Neural progenitor cell (in vitro differentiated cells): Measurements from ENCODE around the gene C2CD4C. TPM values are rescaled to one million over a fixed set of nuclear protein-coding genes. Genes with fewer than 3 reads are reported as not detected.

ENCODE experiments used
- DNase-seq: peaks from one replicate; pipeline ENCODE4 v3.0.0-alpha.2; 2016; ENCODE audit warnings: low spot score
- H2AFZ ChIP-seq: fragments of 200-600 bp; sonication (generic); replicated peaks from 2 replicates; pipeline ENCODE4 v1.6.1; 2016; ENCODE audit warnings: antibody characterized with exemption
- H3F3A ChIP-seq: fragments of 200-600 bp; sonication (generic); 2 replicates; pipeline ENCODE4 v1.6.1; 2016; ENCODE audit warnings: antibody characterized with exemption, low read depth
- H3K27ac ChIP-seq: fragments of 200-600 bp; sonication (generic); 2 replicates; pipeline ENCODE4 v1.5.1; 2016; ENCODE audit warnings: mild to moderate bottlenecking
- H3K27me3 ChIP-seq: fragments of 200-600 bp; sonication (generic); 2 replicates; pipeline ENCODE4 v1.6.1; 2016; ENCODE audit warnings: mild to moderate bottlenecking, moderate library complexity
- H3K36me3 ChIP-seq: fragments of 200-600 bp; sonication (generic); 2 replicates; pipeline ENCODE4 v1.5.1; 2016
- H3K4me1 ChIP-seq: fragments of 200-600 bp; sonication (generic); 2 replicates; pipeline ENCODE4 v1.6.1; 2016; ENCODE audit warnings: mixed run types
- H3K4me2 ChIP-seq: fragments of 200-600 bp; sonication (generic); 2 replicates; pipeline ENCODE4 v1.6.1; 2016
- H3K4me3 ChIP-seq: fragments of 200-600 bp; sonication (generic); 2 replicates; pipeline ENCODE4 v1.5.1; 2016
- H3K79me2 ChIP-seq: fragments of 200-600 bp; sonication (generic); 2 replicates; pipeline ENCODE4 v1.6.1; 2016; ENCODE audit warnings: low read depth
- H3K9ac ChIP-seq: fragments of 200-600 bp; sonication (generic); 2 replicates; pipeline ENCODE4 v1.6.1; 2016
- H3K9me3 ChIP-seq: fragments of 200-600 bp; sonication (generic); 2 replicates; pipeline ENCODE4 v1.5.1; 2016; ENCODE audit warnings: low read depth
- H4K20me1 ChIP-seq: fragments of 200-600 bp; sonication (generic); 2 replicates; pipeline ENCODE4 v1.6.1; 2016; ENCODE audit warnings: low read depth
- H3K27ac Mint-ChIP-seq: 3 replicates; pipeline ENCODE4 v1.8.0; 2021; ENCODE audit warnings: mixed read lengths
- H3K27me3 Mint-ChIP-seq: 2 replicates; pipeline ENCODE4 v1.8.0; 2022; ENCODE audit warnings: low read depth, mild to moderate bottlenecking, inconsistent platforms, moderate library complexity, mixed read lengths; ENCODE audit not compliant: insufficient read depth
- H3K36me3 Mint-ChIP-seq: 3 replicates; pipeline ENCODE4 v1.8.0; 2021; ENCODE audit warnings: mixed read lengths
- H3K4me1 Mint-ChIP-seq: 3 replicates; pipeline ENCODE4 v1.8.0; 2021; ENCODE audit warnings: mixed read lengths
- H3K4me3 Mint-ChIP-seq: 3 replicates; pipeline ENCODE4 v1.8.0; 2021; ENCODE audit warnings: mild to moderate bottlenecking, moderate library complexity, mixed read lengths
- H3K9me3 Mint-ChIP-seq: 3 replicates; pipeline ENCODE4 v1.8.0; 2020; ENCODE audit warnings: mixed read lengths
- EZH2 ChIP-seq: fragments of 200-600 bp; sonication (generic); IDR thresholded peaks from 2 replicates; pipeline ENCODE4 v1.6.1; 2017; ENCODE audit warnings: antibody characterized with exemption, mild to moderate bottlenecking, moderate library complexity
- EZH2phosphoT487 ChIP-seq: fragments of 200-600 bp; sonication (generic); IDR thresholded peaks from 2 replicates; pipeline ENCODE4 v1.6.1; 2017; ENCODE audit warnings: antibody characterized with exemption
- total RNA-seq: library from RNA; depleted of rRNA; stranded (reverse); fragments of >200 nt; gene quantifications from 2 replicates; pipeline ENCODE4 v1.2.3, GENCODE V29; 2015; ENCODE audit warnings: low replicate concordance
- TF ChIP-seq, protein P1 (sequence below): fragments of 200-600 bp; sonication (generic); IDR thresholded peaks from 2 replicates; pipeline ENCODE4 v1.5.1; 2017; ENCODE audit warnings: antibody characterized with exemption, mild to moderate bottlenecking

Gene C2CD4C
- total RNA-seq, 1 donor from 2014 or later: 2.3 TPM

- H3K4me3 ChIP-seq: no peak overlapping the region
Measured at GRCh38 chr19:392375-392970, 16.5 kb downstream of the C2CD4C start.

DNA sequence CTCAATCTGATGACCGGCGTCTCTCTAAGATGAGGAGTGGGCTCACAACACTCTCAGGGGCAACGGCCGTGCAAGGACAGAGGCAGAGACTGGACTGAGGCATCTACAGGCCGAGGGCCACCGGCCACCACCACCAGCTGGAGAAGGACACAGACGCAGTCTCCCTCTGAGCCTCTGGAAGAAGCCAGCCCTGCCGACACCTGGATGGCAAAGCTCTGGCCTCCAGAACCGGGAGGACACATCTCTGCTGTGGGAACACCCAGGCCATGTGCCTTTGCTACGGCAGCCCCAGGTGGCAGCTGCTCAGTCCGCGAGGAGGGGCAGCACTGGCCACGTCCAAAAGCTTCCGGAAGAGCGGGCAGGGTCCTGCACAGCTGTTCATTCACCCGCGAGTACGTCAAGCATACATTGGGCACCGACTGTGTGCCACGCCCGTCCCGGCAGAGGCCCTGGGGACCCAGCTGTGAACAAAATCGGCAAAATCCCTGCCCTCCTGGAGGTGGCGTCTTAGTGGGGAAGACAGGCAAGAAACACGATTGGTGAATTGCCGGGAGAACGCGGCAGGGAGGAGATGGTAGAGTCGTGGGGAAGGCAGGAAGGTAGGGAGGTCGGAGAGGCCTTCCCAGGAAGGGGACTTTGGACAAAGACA, 17.1 kb downstream of the C2CD4C start:
- Mint-ChIP-seq H3K27ac (no peak overlapping the region), H3K36me3 (no peaks in the 10 kb centered on the region), H3K27me3 (peaks cover 20% of the 10 kb centered on the region), H3K9me3 (peaks cover 29% of the 10 kb centered on the region), H3K4me1 (peaks cover 19% of the 10 kb centered on the region), H3K4me3 (peak overlapping the region; percentile 43)
- Histone ChIP-seq H3K9ac (no peak overlapping the region), H2AFZ (no peak overlapping the region), H3K79me2 (no peaks in the 10 kb centered on the region), H3K9me3 (no peaks in the 10 kb centered on the region), H3K36me3 (no peaks in the 10 kb centered on the region), H3K4me1 (peaks cover 3% of the 10 kb centered on the region), H3K27ac (no peak overlapping the region), H3K27me3 (no peaks in the 10 kb centered on the region), H3K4me2 (no peak overlapping the region), H3F3A (peaks cover 8% of the 10 kb centered on the region), H3K4me3 (no peak overlapping the region), H4K20me1 (no peaks in the 10 kb centered on the region)
- TF ChIP-seq EZH2phosphoT487 (no peak), EZH2 (no peak)
- TF ChIP-seq, protein P1, sequence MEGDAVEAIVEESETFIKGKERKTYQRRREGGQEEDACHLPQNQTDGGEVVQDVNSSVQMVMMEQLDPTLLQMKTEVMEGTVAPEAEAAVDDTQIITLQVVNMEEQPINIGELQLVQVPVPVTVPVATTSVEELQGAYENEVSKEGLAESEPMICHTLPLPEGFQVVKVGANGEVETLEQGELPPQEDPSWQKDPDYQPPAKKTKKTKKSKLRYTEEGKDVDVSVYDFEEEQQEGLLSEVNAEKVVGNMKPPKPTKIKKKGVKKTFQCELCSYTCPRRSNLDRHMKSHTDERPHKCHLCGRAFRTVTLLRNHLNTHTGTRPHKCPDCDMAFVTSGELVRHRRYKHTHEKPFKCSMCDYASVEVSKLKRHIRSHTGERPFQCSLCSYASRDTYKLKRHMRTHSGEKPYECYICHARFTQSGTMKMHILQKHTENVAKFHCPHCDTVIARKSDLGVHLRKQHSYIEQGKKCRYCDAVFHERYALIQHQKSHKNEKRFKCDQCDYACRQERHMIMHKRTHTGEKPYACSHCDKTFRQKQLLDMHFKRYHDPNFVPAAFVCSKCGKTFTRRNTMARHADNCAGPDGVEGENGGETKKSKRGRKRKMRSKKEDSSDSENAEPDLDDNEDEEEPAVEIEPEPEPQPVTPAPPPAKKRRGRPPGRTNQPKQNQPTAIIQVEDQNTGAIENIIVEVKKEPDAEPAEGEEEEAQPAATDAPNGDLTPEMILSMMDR: no peak
- no peak for DNase-seq

More at GRCh38 chr19:392375-392970, 16.5 kb downstream of the C2CD4C start:
- H3K4me3 Mint-ChIP-seq: peak overlapping the region; percentile 22
- Histone ChIP-seq H3K4me1 (peaks cover 2% of the 10 kb centered on the region), H3K4me2 (no peak overlapping the region), H3F3A (peaks cover 8% of the 10 kb centered on the region), H3K79me2 (no peaks in the 10 kb centered on the region), H3K9ac (no peak overlapping the region), H3K27me3 (no peaks in the 10 kb centered on the region), H3K27ac (no peak overlapping the region), H4K20me1 (no peaks in the 10 kb centered on the region), H2AFZ (no peak overlapping the region), H3K36me3 (no peaks in the 10 kb centered on the region), H3K9me3 (no peaks in the 10 kb centered on the region)
- peaks cover 18% of the 10 kb centered on the region for H3K4me1 Mint-ChIP-seq
- peaks cover 21% of the 10 kb centered on the region for H3K27me3 Mint-ChIP-seq
- H3K9me3 Mint-ChIP-seq: peaks cover 33% of the 10 kb centered on the region
- no peak for DNase-seq
- H3K36me3 Mint-ChIP-seq: no peaks in the 10 kb centered on the region
- H3K27ac Mint-ChIP-seq: peak overlapping the region; percentile 18
- TF ChIP-seq EZH2 (no peak), EZH2phosphoT487 (no peak)
- TF ChIP-seq, protein P1: no peak

- Histone ChIP-seq H3K36me3 (no peaks in the 10 kb centered on the region), H4K20me1 (no peaks in the 10 kb centered on the region), H2AFZ (no peak overlapping the region), H3K27ac (no peak overlapping the region), H3K9ac (no peak overlapping the region), H3F3A (peaks cover 10% of the 10 kb centered on the region), H3K9me3 (no peaks in the 10 kb centered on the region), H3K4me1 (peaks cover 5% of the 10 kb centered on the region), H3K4me2 (no peak overlapping the region), H3K79me2 (no peaks in the 10 kb centered on the region), H3K27me3 (peaks cover 1% of the 10 kb centered on the region), H3K4me3 (no peak overlapping the region)
- Mint-ChIP-seq H3K27ac (peak overlapping the region; percentile 83), H3K4me1 (peaks cover 25% of the 10 kb centered on the region), H3K4me3 (peak overlapping the region; percentile 43), H3K9me3 (peaks cover 28% of the 10 kb centered on the region), H3K27me3 (peaks cover 19% of the 10 kb centered on the region), H3K36me3 (no peaks in the 10 kb centered on the region)
- TF ChIP-seq EZH2: no peak
- TF ChIP-seq, protein P1: no peak
- TF ChIP-seq EZH2phosphoT487: no peak
- no peak for DNase-seq
Measured at GRCh38 chr19:391207-391557, 17.8 kb downstream of the C2CD4C start.
